Stomach (tissue), 9 donors: ENCODE data around the gene PRLR. TPM values are rescaled to one million over a fixed set of nuclear protein-coding genes. Genes with fewer than 3 reads are reported as not detected.

Source experiments
- DNase-seq, 2 donors: peaks; one replicate each; pipeline versions ENCODE4 v3.0.0 to v3.0.0-alpha.2; 2013 to 2019
- H3K27ac ChIP-seq, 5 donors: fragments of 200-600 bp in 4 of 5; sonication (generic) in 4 of 5; one replicate each; pipeline ENCODE4 v1.5.1; 2013 to 2019; ENCODE audit warnings: mild to moderate bottlenecking in 1 of 5, moderate library complexity in 1 of 5
- H3K27me3 ChIP-seq, 3 donors: fragments of 200-600 bp; sonication (generic); one replicate each; pipeline ENCODE4 v1.5.1; 2017 to 2019; ENCODE audit warnings: mixed run types in 1 of 3
- H3K36me3 ChIP-seq, 4 donors: fragments of 200-600 bp; sonication (generic); 1 replicate in 3 of 4; 2 replicates in 1 of 4; pipeline ENCODE4 v1.5.1; 2016 to 2019
- H3K4me1 ChIP-seq, 4 donors: fragments of 200-600 bp; sonication (generic); one replicate each; pipeline ENCODE4 v1.5.1; 2016 to 2019
- H3K4me3 ChIP-seq, 4 donors: fragments of 200-600 bp; sonication (generic) in 3 of 4; one replicate each; pipeline ENCODE4 v1.5.1; 2016 to 2019; ENCODE audit warnings: mild to moderate bottlenecking in 1 of 4
- H3K9me3 ChIP-seq, 4 donors: fragments of 200-600 bp; sonication (generic); one replicate each; pipeline ENCODE4 v1.5.1; 2016 to 2019
- CTCF ChIP-seq, 7 experiments: fragments of 450-650 bp in 4 of 7; fragments of 200-600 bp in 3 of 7; sonication (generic) in 3 of 7; IDR thresholded peaks; one replicate each; pipeline ENCODE4 v1.5.1; 2016 to 2019; ENCODE audit warnings: antibody characterized with exemption in 7 of 7, control low read depth in 2 of 7, mild to moderate bottlenecking in 1 of 7
- EP300 ChIP-seq: sonication (generic); formaldehyde crosslinking; IDR thresholded peaks from one replicate; pipeline ENCODE4 v1.6.1; 2017; ENCODE audit warnings: antibody characterized with exemption
- POLR2A ChIP-seq, 4 donors: fragments of 450-650 bp; IDR thresholded peaks; one replicate each; pipeline ENCODE4 v1.6.1; 2016; ENCODE audit warnings: antibody characterized with exemption in 4 of 4, control low read depth in 2 of 4, mild to moderate bottlenecking in 1 of 4, moderate library complexity in 1 of 4
- POLR2AphosphoS5 ChIP-seq, 3 donors: sonication (generic); formaldehyde crosslinking; IDR thresholded peaks; one replicate each; pipeline ENCODE4 v1.6.1; 2016; ENCODE audit warnings: antibody characterized with exemption in 3 of 3
- WGBS, 5 donors: extraction: QIAGEN DNeasy Blood & Tissue Kit in 3 of 5; methylation state at CpG; one replicate each; pipeline versions ENCODE4 v1.1.5 to v1.1.7; 2013 to 2018; 5-methylcytosine and 5-hydroxymethylcytosine counted together
- intact Hi-C: fragments of 100-400 bp; cut with DNase I; formaldehyde crosslinking; loops from one replicate; pipeline ENCODE4 v1.15.1; 2023; ENCODE audit warnings: low total_unique reads
- polyA plus RNA-seq, 3 donors: library from polyadenylated mRNA; stranded (reverse); fragments of 200-250 nt; gene quantifications; one replicate each; pipeline ENCODE4 v1.2.3, GENCODE V29; 2013
- total RNA-seq, 5 donors: library from RNA; depleted of rRNA; stranded (reverse); fragments of >200 nt; gene quantifications; one replicate each; pipeline versions ENCODE4 v1.1.0 to v1.2.3, GENCODE V29; 2014 to 2016
- donor health status: healthy with polysubstance abuse.
- donor health status: Bipolar disorder and iron deficiency.
- donor health status: healthy.

PRLR gene
- total and polyA plus RNA-seq, 8 donors, result 0.56 to 33.2 (median 4.5) TPM; not detected in 1

- intact Hi-C loops, result no loop called here
- Histone ChIP-seq H3K36me3 (no peaks in the 10 kb centered on the region), H3K4me1 (peaks cover 7 to 36% (median 31%) of the 10 kb centered on the region in 4 donors), H3K27me3 (peaks cover 0 to 32% (median 11%) of the 10 kb centered on the region in 3 donors), H3K9me3 (no peaks in the 10 kb centered on the region), H3K4me3 (no peak overlapping the region), H3K27ac (no peak overlapping the region)
- no peak for DNase-seq
- WGBS, 5 donors, result 68 to 89% (median 87%) methylated on average over 4 of the region's 4 CpGs
- TF ChIP-seq EP300 (no peak), POLR2AphosphoS5 (IDR thresholded peaks at IDR 0.05) (no peak)
Observed at GRCh38 chr5:35233121-35233520, 2.8 kb upstream of the PRLR start.

GRCh38 chr5:35232124-35232523, 1.8 kb upstream of the PRLR start:
- 78 to 87% (median 83%) methylated on average over 5 of the region's 5 CpGs for WGBS, 5 donors
- H3K27me3 ChIP-seq, result peaks cover 0 to 41% (median 11%) of the 10 kb centered on the region in 3 donors
- no peaks in the 10 kb centered on the region for H3K36me3 ChIP-seq
- H3K9me3 ChIP-seq, result no peaks in the 10 kb centered on the region
- no peak overlapping the region for H3K27ac ChIP-seq
- DNase-seq, result no peak
- intact Hi-C loops, result no loop called here
- TF ChIP-seq POLR2A (IDR thresholded peaks at IDR 0.05) (no peak), EP300 (no peak), POLR2AphosphoS5 (IDR thresholded peaks at IDR 0.05) (no peak), CTCF (IDR thresholded peaks at IDR 0.05) (no peak)
- H3K4me1 ChIP-seq, result peaks cover 7 to 35% (median 28%) of the 10 kb centered on the region in 4 donors
- no peak overlapping the region for H3K4me3 ChIP-seq

GRCh38 chr5:35229076-35230037, 930 bp downstream of the PRLR start:
- peak overlapping the region; percentile 54 to 82 (median 71) for H3K27ac ChIP-seq
- TF ChIP-seq EP300, result no peak
- TF ChIP-seq CTCF (IDR thresholded peaks at IDR 0.05), result peak in 3 of 7 experiments; percentile 11 to 42 (median 11)
- WGBS, 5 donors, result 5 to 7% (median 7%) methylated on average over 30 of the region's 30 CpGs
- peaks cover 0 to 43% (median 11%) of the 10 kb centered on the region in 3 donors for H3K27me3 ChIP-seq
- intact Hi-C loops, result no loop called here
- H3K4me3 ChIP-seq, result peak overlapping the region; percentile 46 to 63 (median 49)
- H3K9me3 ChIP-seq, result no peaks in the 10 kb centered on the region
- peaks cover 7 to 29% (median 20%) of the 10 kb centered on the region in 4 donors for H3K4me1 ChIP-seq
- DNase-seq, result peak; percentile 68 to 84
- H3K36me3 ChIP-seq, result no peaks in the 10 kb centered on the region

DNA sequence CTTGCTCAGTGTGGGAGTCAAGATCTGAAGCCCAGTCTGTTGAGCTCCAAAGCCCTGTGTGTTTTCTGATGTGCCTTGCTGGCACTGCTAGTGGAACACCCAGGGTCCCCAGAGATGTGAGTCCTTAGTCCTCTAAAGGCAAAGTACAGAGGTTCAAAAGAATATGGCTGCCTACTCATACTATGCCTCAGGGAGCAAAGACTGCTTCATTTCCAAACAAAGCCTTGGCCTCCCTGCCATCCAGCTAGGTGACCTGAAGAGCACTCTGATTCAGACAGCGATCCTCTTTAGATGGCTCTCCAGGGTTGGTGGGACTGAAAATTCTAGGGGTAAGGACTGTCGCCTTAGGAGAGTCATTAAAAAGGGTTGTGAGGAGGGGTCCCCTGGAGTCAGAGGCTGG, 2.0 kb downstream of the PRLR start:
- H3K4me1 ChIP-seq, result peaks cover 7 to 34% (median 20%) of the 10 kb centered on the region in 4 donors
- no peak for DNase-seq
- no peaks in the 10 kb centered on the region for H3K36me3 ChIP-seq
- TF ChIP-seq EP300 (no peak), POLR2AphosphoS5 (IDR thresholded peaks at IDR 0.05) (no peak), POLR2A (IDR thresholded peaks at IDR 0.05) (no peak), CTCF (IDR thresholded peaks at IDR 0.05) (no peak)
- 45 to 94% (median 50%) methylated on average over 2 of the region's 2 CpGs for WGBS, 5 donors
- H3K27me3 ChIP-seq, result peaks cover 0 to 43% (median 11%) of the 10 kb centered on the region in 3 donors
- no peak overlapping the region for H3K4me3 ChIP-seq
- intact Hi-C loops, result no loop called here
- H3K27ac ChIP-seq, result no peak overlapping the region
- no peaks in the 10 kb centered on the region for H3K9me3 ChIP-seq

DNA sequence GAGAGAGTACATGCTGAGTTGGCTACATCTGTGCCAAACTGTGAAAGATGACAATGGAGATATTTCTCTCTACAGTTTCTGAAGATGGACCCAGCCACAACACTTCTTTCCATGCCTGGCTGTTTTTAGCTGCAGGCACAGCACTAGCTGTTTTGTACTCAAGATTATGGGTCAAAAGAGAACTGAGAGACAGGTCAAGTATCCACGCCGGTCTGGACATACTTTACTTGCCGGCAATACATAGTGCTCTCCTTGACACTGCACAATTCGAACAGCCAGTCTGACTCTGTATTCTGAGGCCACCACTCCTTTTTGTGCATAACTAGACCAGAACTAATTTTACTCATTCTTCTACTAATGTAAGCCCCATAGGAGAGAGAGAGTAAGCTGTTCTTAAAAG, 2.6 kb downstream of the PRLR start:
- H3K4me3 ChIP-seq, result no peak overlapping the region
- H3K4me1 ChIP-seq, result peaks cover 7 to 34% (median 20%) of the 10 kb centered on the region in 4 donors
- no peaks in the 10 kb centered on the region for H3K9me3 ChIP-seq
- intact Hi-C loops, result no loop called here
- H3K27ac ChIP-seq, result no peak overlapping the region
- no peaks in the 10 kb centered on the region for H3K36me3 ChIP-seq
- WGBS, 5 donors, result 88 to 94% (median 90%) methylated on average over 4 of the region's 4 CpGs
- DNase-seq, result no peak
- H3K27me3 ChIP-seq, result peaks cover 0 to 43% (median 11%) of the 10 kb centered on the region in 3 donors
- TF ChIP-seq POLR2AphosphoS5 (IDR thresholded peaks at IDR 0.05) (no peak), POLR2A (IDR thresholded peaks at IDR 0.05) (no peak), CTCF (IDR thresholded peaks at IDR 0.05) (no peak), EP300 (no peak)
